ENCODE data around the gene DAZAP1.

Gene DAZAP1

GRCh38 chr19:1407528-1408299, at the start of gene DAZAP1:
Gene DAZAP1 (plus strand): TSS chr19:1407586. CDS start chr19:1407774, 188 bp downstream.
- no peak for DNase-seq

DNA sequence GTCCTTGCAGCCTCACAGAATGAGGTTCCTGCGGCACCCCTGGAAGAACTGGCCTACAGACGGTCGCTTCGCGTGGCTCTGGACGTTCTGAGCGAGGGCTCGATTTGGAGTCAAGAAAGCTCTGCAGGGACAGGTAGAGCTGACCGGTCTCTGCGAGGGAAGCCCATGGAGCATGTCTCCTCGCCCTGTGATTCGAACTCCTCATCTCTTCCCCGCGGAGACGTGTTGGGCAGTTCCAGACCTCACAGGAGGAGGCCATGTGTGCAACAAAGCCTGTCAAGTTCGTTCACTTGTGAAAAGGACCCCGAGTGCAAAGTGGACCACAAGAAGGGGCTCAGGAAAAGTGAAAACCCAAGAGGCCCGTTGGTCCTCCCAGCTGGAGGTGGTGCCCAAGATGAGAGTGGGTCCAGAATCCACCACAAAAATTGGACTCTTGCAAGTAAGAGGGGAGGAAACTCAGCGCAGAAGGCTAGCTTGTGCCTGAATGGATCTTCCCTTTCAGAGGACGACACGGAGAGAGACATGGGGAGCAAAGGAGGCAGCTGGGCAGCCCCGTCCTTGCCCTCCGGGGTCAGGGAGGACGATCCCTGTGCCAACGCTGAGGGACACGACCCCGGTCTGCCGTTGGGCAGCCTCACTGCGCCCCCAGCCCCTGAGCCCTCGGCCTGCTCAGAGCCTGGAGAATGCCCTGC, 47.1 kb upstream of the DAZAP1 start:
- in situ Hi-C loops (cut with HindIII; ENCODE audit: low pct_ligation_motif_present, low pct_unique_long_range_greater_than_20kb, low sequenced_read_pairs), result no loop called here
- no peak for DNase-seq

More at GRCh38 chr19:1407528-1408299, at the start of gene DAZAP1:
- in situ Hi-C loops (cut with HindIII; ENCODE audit: low pct_ligation_motif_present, low pct_unique_long_range_greater_than_20kb, low sequenced_read_pairs), result no loop called here

- DNase-seq, result no peak
- in situ Hi-C loops (cut with HindIII; ENCODE audit: low pct_ligation_motif_present, low pct_unique_long_range_greater_than_20kb, low sequenced_read_pairs), result no loop called here
These were observed 46.4 kb upstream of the DAZAP1 start for GRCh38 chr19:1360818-1361461.

DNA sequence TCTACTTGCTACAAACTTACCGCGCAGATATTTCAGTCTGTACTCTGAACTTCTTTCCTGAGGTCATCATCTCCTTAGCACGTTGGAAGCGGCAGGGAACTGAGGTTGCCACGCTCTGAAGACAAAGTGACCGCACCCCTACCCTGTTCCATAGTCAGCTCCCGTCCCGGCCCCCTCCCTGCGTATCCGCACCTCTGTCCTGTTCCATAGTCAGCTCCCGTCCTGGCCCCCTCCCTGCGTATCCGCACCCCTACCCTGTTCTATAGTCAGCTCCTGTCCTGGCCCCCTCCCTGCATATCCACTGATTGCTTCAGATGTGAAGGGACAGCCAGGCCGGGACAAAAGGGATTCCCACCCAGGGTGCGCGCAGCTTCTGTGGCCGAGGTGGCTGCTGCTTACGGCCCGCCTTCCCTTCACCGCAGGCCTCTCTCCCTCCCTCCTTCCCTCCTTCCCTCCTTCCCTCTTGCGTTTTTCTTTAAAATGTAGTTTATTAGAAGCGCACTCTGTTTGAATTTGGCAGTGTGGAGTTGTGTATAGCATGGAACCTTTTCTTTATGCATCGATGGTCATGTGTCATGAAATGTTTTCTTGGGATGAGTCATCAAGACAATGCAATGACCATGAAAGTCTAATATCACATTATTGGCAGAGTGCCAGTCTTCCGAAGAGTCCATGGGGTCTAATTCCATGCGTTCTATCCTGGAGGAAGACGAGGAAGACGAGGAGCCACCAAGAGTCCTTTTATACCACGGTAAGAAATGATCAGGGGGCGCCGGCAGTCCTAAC, 45.6 kb upstream of the DAZAP1 start:
- DNase-seq, result peak; percentile 56
- in situ Hi-C loops (cut with HindIII; ENCODE audit: low pct_ligation_motif_present, low pct_unique_long_range_greater_than_20kb, low sequenced_read_pairs), result no loop called here

GRCh38 chr19:1362387-1363257, 44.8 kb upstream of the DAZAP1 start:
- no peak for DNase-seq
- in situ Hi-C loops (cut with HindIII; ENCODE audit: low pct_ligation_motif_present, low pct_unique_long_range_greater_than_20kb, low sequenced_read_pairs), result no loop called here

- no peak for DNase-seq
- in situ Hi-C loops (cut with HindIII; ENCODE audit: low pct_ligation_motif_present, low pct_unique_long_range_greater_than_20kb, low sequenced_read_pairs), result no loop called here
These were observed 43.8 kb upstream of the DAZAP1 start for GRCh38 chr19:1363599-1363998.

- in situ Hi-C loops (cut with HindIII; ENCODE audit: low pct_ligation_motif_present, low pct_unique_long_range_greater_than_20kb, low sequenced_read_pairs), result no loop called here
- DNase-seq, result no peak
These were observed 43.2 kb upstream of the DAZAP1 start for GRCh38 chr19:1364070-1364704.

- no peak for DNase-seq
- in situ Hi-C loops (cut with HindIII; ENCODE audit: low pct_ligation_motif_present, low pct_unique_long_range_greater_than_20kb, low sequenced_read_pairs), result no loop called here
These were observed 41.8 kb upstream of the DAZAP1 start for GRCh38 chr19:1365319-1366269.

GRCh38 chr19:1366296-1366695, 41.1 kb upstream of the DAZAP1 start:
- in situ Hi-C loops (cut with HindIII; ENCODE audit: low pct_ligation_motif_present, low pct_unique_long_range_greater_than_20kb, low sequenced_read_pairs), result no loop called here
- DNase-seq, result no peak

DNA sequence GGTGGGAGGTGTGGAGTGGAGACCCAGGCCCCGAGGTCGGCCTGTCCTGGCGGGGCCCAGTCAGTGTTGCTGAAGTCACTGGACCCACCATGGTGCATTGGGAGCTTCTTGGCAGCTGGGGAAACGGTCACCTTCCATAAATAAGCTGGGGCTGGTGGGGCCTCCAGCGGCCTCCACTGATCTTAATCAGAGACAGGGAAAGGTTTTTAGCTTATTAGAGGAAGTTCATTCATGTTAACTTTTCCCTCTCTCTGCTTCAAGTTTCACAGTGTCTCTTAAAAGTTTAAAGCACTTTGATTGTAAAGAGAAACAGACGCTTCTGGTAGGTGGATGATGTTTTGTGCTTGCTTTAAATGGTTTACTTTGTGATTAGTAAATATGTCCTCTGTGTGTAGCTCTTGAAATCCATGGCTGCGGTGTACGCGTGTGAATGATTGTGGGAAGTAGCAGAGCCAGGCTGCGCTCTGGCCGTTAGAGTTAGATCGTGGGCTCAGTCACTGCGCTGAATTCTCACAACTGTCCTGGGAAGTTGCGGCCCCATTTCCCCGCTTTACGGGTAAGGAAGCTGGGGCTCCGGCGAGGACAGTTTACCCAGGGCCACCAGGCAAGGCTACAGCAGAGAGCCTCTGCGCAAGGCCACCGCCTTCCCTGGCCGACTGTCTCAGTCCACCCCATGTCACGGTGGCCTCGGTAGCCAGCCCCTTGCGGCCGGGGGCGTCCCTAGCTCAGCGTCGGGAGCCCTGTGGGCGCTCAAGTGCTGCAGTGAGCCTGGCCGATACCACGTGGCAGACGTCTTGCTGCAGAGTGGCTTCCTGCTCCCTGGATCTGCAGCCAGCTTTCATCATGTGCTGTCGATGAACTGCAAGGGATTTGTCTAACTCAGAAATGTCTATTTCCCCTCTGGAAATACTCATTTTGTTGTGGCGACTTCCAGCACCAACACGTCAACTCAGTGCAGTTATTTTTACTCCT, 40.2 kb upstream of the DAZAP1 start:
- in situ Hi-C loops (cut with HindIII; ENCODE audit: low pct_ligation_motif_present, low pct_unique_long_range_greater_than_20kb, low sequenced_read_pairs), result no loop called here
- DNase-seq, result no peak

DNA sequence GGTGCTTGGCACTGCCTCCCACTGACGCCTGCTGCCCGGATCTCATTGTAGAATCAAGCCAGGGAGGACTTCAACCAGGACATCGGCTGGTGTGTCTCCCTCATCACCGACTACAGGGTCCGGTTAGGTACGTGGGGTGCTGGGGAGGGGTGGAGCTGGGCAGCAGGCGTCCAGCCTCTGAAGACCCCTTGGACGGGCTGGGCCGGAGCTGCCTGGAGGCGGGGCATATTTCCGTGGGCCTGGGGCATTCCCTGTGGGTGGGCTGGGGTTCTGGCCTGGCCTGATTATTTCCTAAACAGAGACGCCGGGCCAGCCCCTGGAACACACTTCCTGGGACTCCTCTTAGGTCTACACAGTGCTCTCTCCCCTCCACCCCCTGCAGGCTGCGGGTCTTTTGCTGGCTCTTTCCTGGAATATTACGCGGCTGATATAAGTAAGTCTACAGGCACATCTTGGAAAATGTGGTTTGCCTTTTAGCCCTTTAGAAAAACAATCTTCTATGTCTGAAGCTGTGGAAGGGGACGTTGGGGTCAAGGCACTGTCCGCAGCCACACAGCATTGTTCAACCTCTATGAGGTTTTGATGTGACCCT, 38.1 kb upstream of the DAZAP1 start:
- no peak for DNase-seq
- in situ Hi-C loops (cut with HindIII; ENCODE audit: low pct_ligation_motif_present, low pct_unique_long_range_greater_than_20kb, low sequenced_read_pairs), result no loop called here

GRCh38 chr19:1370579-1371361, 36.6 kb upstream of the DAZAP1 start:
- DNase-seq, result peak; percentile 43
- in situ Hi-C loops (cut with HindIII; ENCODE audit: low pct_ligation_motif_present, low pct_unique_long_range_greater_than_20kb, low sequenced_read_pairs), result no loop called here

DNA sequence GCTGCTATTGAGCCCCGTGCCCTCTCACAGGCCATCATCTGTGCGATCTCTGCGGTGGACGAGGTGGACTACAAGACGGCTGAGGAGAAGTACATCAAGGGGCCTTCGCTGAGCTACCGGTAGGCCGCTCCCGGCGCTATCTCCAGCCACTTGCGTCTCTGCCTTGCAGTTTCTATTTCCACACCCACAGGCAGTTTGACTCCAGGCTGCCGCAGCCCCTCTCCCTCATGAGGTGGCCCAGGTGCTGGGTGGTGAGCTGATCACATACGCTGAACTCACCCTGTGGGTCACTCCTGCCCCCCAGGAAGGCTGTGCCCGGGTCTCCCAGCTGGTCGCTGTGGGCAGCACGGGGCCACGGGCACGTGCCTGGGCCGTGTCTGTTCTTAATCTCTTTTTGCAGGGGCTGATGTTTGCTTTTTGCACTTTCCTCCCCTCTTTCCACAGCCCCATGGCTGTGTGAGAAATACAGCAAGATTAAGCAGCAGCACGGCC, 34.3 kb upstream of the DAZAP1 start:
- in situ Hi-C loops (cut with HindIII; ENCODE audit: low pct_ligation_motif_present, low pct_unique_long_range_greater_than_20kb, low sequenced_read_pairs), result no loop called here
- no peak for DNase-seq

DNA sequence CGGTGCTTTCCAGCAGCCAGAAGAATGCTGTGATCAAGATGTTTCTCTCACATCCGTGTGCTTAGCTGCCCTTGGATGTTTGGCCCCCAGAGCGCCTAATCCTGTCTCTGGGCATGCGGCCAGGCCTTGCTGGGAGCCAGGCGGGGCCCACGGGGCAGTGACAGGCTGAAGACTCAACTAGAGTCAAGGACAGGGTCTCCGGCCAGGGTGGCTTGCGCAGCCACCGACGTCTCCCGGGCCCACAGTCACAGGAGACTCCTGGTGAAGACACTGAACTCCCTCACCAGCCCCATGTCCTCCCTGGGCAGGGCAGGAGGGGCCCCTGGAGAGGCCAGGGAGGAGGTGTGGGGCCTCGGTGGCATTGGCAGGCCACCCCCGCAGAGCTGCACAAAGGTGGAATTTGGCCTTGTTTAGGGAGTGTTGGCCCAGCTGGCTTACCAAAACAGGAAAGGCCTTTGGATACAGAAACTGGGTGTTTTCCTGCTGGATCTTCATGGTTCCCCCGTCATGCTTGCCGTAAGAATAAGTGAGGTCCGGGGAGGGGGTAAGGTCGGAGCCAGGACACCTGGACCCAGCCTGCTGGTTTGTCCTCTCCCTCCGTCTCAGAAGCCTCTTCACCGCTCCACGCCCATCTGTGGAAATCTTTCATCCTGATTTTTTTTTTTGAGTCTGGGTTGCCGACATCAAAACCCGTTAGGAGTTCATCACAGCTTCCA, 33.7 kb upstream of the DAZAP1 start:
- in situ Hi-C loops (cut with HindIII; ENCODE audit: low pct_ligation_motif_present, low pct_unique_long_range_greater_than_20kb, low sequenced_read_pairs), result no loop called here
- peak; percentile 66 for DNase-seq

Measured in ACHN (cell line).